Uterus (tissue), 4 donors: Measurements from ENCODE around the gene CCT6A. TPM values are rescaled to one million over a fixed set of nuclear protein-coding genes. Genes with fewer than 3 reads are reported as not detected.
"Not testable (repeated sequence)": the region's sequence is repeated elsewhere in the genome, so short reads cannot be mapped to it uniquely, and the experiment has no call there.

Source experiments
- DNase-seq, 2 donors: peaks; one replicate each; pipeline ENCODE4 v3.0.0-alpha.2; 2019 to 2020
- H3K27ac ChIP-seq, 2 donors: fragments of 200-600 bp; sonication (generic); 1 replicate in 1 of 2; 2 replicates in 1 of 2; pipeline ENCODE4 v1.5.1; 2016 to 2018
- H3K27me3 ChIP-seq, 2 donors: fragments of 200-600 bp; sonication (generic); one replicate each; pipeline ENCODE4 v1.5.1; 2018 to 2019; ENCODE audit warnings: control low read depth in 1 of 2
- H3K36me3 ChIP-seq, 2 donors: fragments of 200-600 bp; sonication (generic); one replicate each; pipeline ENCODE4 v1.5.1; 2019; ENCODE audit warnings: control low read depth in 1 of 2
- H3K4me1 ChIP-seq, 2 donors: fragments of 200-600 bp; sonication (generic); one replicate each; pipeline ENCODE4 v1.5.1; 2018 to 2019; ENCODE audit warnings: control low read depth in 1 of 2
- H3K4me3 ChIP-seq, 2 donors: fragments of 200-600 bp; sonication (generic); 1 replicate in 1 of 2; 2 replicates in 1 of 2; pipeline ENCODE4 v1.5.1; 2018 to 2019; ENCODE audit warnings: mild to moderate bottlenecking in 1 of 2
- H3K9me3 ChIP-seq, 2 donors: fragments of 200-600 bp; sonication (generic); one replicate each; pipeline ENCODE4 v1.5.1; 2019; ENCODE audit warnings: control low read depth in 1 of 2
- POLR2A ChIP-seq, 2 donors: fragments of 450-650 bp; IDR thresholded peaks; one replicate each; pipeline ENCODE4 v1.6.1; 2016; ENCODE audit warnings: antibody characterized with exemption in 2 of 2, mild to moderate bottlenecking in 1 of 2, moderate library complexity in 1 of 2
- intact Hi-C: fragments of 100-400 bp; cut with DNase I; formaldehyde crosslinking; loops from one replicate; pipeline ENCODE4 v1.15.1; 2023; ENCODE audit warnings: low total_unique reads
- total RNA-seq, 4 donors: library from RNA; depleted of rRNA in 3 of 4; stranded (reverse); fragments of >200 nt in 3 of 4; gene quantifications; one replicate each; pipeline versions ENCODE4 v1.1.0 to v1.2.4, GENCODE V29; 2014 to 2023
- TF ChIP-seq, protein P1 (sequence below), 4 experiments: fragments of 200-600 bp in 2 of 4; fragments of 450-650 bp in 2 of 4; sonication (generic) in 2 of 4; IDR thresholded peaks; one replicate each; pipeline ENCODE4 v1.5.1; 2016 to 2019; ENCODE audit warnings: antibody characterized with exemption in 4 of 4, mild to moderate bottlenecking in 2 of 4, moderate library complexity in 1 of 4
- donor health status: DM: yes; HTN: yes; CAD: no.

CCT6A gene
- total RNA-seq, 4 donors from 2014 or later: 88.0 to 255 (median 194) TPM

DNA sequence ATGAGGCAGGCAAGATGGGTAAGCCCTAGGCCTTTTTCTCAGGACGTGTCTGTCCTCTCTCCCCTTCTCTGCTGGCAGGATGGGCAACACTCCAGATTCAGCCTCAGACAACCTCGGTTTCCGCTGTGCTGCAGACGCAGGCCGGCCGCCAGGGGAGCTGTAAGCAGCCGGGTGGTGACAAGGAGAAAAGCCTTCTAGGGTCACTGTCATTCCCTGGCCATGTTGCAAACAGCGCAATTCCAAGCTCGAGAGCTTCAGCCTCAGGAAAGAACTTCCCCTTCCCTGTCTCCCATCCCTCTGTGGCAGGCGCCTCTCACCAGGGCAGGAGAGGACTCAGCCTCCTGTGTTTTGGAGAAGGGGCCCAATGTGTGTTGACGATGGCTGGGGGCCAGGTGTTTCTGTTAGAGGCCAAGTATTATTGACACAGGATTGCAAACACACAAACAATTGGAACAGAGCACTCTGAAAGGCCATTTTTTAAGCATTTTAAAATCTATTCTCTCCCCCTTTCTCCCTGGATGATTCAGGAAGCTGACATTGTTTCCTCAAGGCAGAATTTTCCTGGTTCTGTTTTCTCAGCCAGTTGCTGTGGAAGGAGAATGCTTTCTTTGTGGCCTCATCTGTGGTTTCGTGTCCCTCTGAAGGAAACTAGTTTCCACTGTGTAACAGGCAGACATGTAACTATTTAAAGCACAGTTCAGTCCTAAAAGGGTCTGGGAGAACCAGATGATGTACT lies 28.1 kb downstream of the CCT6A start:
- H3K36me3 ChIP-seq: no peaks in the 10 kb centered on the region
- H3K27me3 ChIP-seq: no peaks in the 10 kb centered on the region
- no peaks in the 10 kb centered on the region for H3K9me3 ChIP-seq
- intact Hi-C loops: loop anchor here (5.0 kb wide), 1 partner anchor 77 kb away; no protein-coding TSS in a partner anchor
- TF ChIP-seq POLR2A (IDR thresholded peaks at IDR 0.05): no peak
- TF ChIP-seq, protein P1, sequence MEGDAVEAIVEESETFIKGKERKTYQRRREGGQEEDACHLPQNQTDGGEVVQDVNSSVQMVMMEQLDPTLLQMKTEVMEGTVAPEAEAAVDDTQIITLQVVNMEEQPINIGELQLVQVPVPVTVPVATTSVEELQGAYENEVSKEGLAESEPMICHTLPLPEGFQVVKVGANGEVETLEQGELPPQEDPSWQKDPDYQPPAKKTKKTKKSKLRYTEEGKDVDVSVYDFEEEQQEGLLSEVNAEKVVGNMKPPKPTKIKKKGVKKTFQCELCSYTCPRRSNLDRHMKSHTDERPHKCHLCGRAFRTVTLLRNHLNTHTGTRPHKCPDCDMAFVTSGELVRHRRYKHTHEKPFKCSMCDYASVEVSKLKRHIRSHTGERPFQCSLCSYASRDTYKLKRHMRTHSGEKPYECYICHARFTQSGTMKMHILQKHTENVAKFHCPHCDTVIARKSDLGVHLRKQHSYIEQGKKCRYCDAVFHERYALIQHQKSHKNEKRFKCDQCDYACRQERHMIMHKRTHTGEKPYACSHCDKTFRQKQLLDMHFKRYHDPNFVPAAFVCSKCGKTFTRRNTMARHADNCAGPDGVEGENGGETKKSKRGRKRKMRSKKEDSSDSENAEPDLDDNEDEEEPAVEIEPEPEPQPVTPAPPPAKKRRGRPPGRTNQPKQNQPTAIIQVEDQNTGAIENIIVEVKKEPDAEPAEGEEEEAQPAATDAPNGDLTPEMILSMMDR (IDR thresholded peaks at IDR 0.05): peak; percentile 16 to 60 (median 42)
- H3K27ac ChIP-seq: peak overlapping the region; percentile 10 to 73
- H3K4me3 ChIP-seq: no peak overlapping the region
- DNase-seq: peak; percentile 53 to 60
- peaks cover 0 to 5% of the 10 kb centered on the region in 2 donors for H3K4me1 ChIP-seq

- H3K36me3 ChIP-seq, DNase-seq, H3K9me3 ChIP-seq, H3K4me3 ChIP-seq, H3K4me1 ChIP-seq, H3K27me3 ChIP-seq, intact Hi-C loops: not testable (repeated sequence)
- H3K27ac ChIP-seq: peak overlapping the region in 1 of 2 donors; percentile 73
Observed at GRCh38 chr7:56080726-56081435, 29.3 kb downstream of the CCT6A start.

- no peak for DNase-seq
- Histone ChIP-seq H3K36me3 (no peaks in the 10 kb centered on the region), H3K9me3 (no peaks in the 10 kb centered on the region), H3K27ac (no peak overlapping the region), H3K4me1 (peaks cover 0 to 5% of the 10 kb centered on the region in 2 donors), H3K4me3 (no peak overlapping the region), H3K27me3 (no peaks in the 10 kb centered on the region)
- TF ChIP-seq POLR2A (IDR thresholded peaks at IDR 0.05): no peak
- TF ChIP-seq, protein P1 (IDR thresholded peaks at IDR 0.05): no peak
- intact Hi-C loops: no loop called here
Observed at GRCh38 chr7:56081626-56082340, 30.2 kb downstream of the CCT6A start.

GRCh38 chr7:56083150-56083785 lies 31.7 kb downstream of the CCT6A start:
- DNase-seq: no peak
- no peak for TF ChIP-seq POLR2A (IDR thresholded peaks at IDR 0.05)
- TF ChIP-seq, protein P1 (IDR thresholded peaks at IDR 0.05): no peak
- H3K9me3 ChIP-seq: no peaks in the 10 kb centered on the region
- H3K36me3 ChIP-seq: no peaks in the 10 kb centered on the region
- H3K27me3 ChIP-seq: no peaks in the 10 kb centered on the region
- intact Hi-C loops: no loop called here
- H3K27ac ChIP-seq: no peak overlapping the region
- H3K4me3 ChIP-seq: no peak overlapping the region
- H3K4me1 ChIP-seq: peaks cover 0 to 5% of the 10 kb centered on the region in 2 donors

GRCh38 chr7:56086761-56087160 lies 35.2 kb downstream of the CCT6A start:
- H3K36me3 ChIP-seq: no peaks in the 10 kb centered on the region
- DNase-seq: no peak

More at GRCh38 chr7:56086761-56087160, 35.2 kb downstream of the CCT6A start:
- H3K4me3 ChIP-seq: no peak overlapping the region
- no peak overlapping the region for H3K27ac ChIP-seq
- TF ChIP-seq, protein P1 (IDR thresholded peaks at IDR 0.05): no peak
- no peak for TF ChIP-seq POLR2A (IDR thresholded peaks at IDR 0.05)
- intact Hi-C loops: no loop called here
- no peaks in the 10 kb centered on the region for H3K9me3 ChIP-seq
- no peaks in the 10 kb centered on the region for H3K27me3 ChIP-seq
- no peaks in the 10 kb centered on the region for H3K4me1 ChIP-seq
